Measurements from ENCODE around the gene ZNF12. TPM values are rescaled to one million over a fixed set of nuclear protein-coding genes. Genes with fewer than 3 reads are reported as not detected.

ZNF12 gene
- total and polyA plus RNA-seq, 10 of the 15 experiments (the other 5 are each of a cell fraction or from before 2014, with no cell fraction given) = 6.7 to 38.1 (median 14.4) TPM

GRCh38 chr7:6654113-6654841 is 52.5 kb downstream of the ZNF12 start:
- H3K9me3 ChIP-seq (replicated peaks; ENCODE audit: control insufficient read depth, insufficient read depth, low read length) = peaks cover 13% of the 10 kb centered on the region; the same call in 2 of the 3 replicates
- no peak for ATAC-seq
- H3K4me3 ChIP-seq = no peak overlapping the region
- ChIA-PET POLR2A (no interaction called here), CTCF (no interaction called here), SMC1A (ENCODE audit: uncharacterized antibody, unreplicated experiment) (no interaction called here), RAD21 (ENCODE audit: unreplicated experiment) (no interaction called here)
- FAIRE-seq = no peak
- no peak for DNase-seq (ENCODE audit: low read depth, low spot score)
- in situ Hi-C loops (cut with MboI) (no loop called here), intact Hi-C loops (cut with micrococcal nuclease; ENCODE audit: unreplicated experiment) (no loop called here)
- H3K4me2 ChIP-seq (ENCODE audit: control insufficient read depth, insufficient read depth) = no peak overlapping the region
- no peak overlapping the region for H3K27ac ChIP-seq (ENCODE audit: control insufficient read depth, insufficient read depth)
- BruUV-seq (replicated peaks) = no TSS peak
- H3K36me3 ChIP-seq (ENCODE audit: control insufficient read depth in 2 of 2, insufficient read depth in 2 of 2, low read length in 1 of 2) = peaks cover 13 to 28% of the 10 kb centered on the region in 2 experiments
- no peak overlapping the region for H3K9ac ChIP-seq (ENCODE audit: control insufficient read depth, insufficient read depth, low read length)
- no peak overlapping the region for H2AFZ ChIP-seq (ENCODE audit: control insufficient read depth, low read depth, low read length)
- H3K79me2 ChIP-seq (ENCODE audit: control insufficient read depth, insufficient read depth, low read length) = no peaks in the 10 kb centered on the region
- TF ChIP-seq PAX5 (IDR thresholded peaks at IDR 0.05; ENCODE audit: borderline replicate concordance, low read depth, low read length) (peak; percentile 79; the same call in 1 of the 2 replicates), ZSCAN29 (IDR thresholded peaks at IDR 0.05) (no peak), GATAD2B (conservative IDR thresholded peaks at IDR 0.05; ENCODE audit: low read depth) (0 out of 2 replicates have a peak, but pooled peaks have one; percentile 12), CHD2 (IDR thresholded peaks at IDR 0.05; ENCODE audit: borderline replicate concordance, low read depth, low read length) (no peak), POLR2A (IDR thresholded peaks at IDR 0.05; ENCODE audit: low read depth, low read length) (peak; percentile 21; the same call in 1 of the 2 replicates)
- no peaks in the 10 kb centered on the region for H4K20me1 ChIP-seq (ENCODE audit: control insufficient read depth, insufficient read depth)
- H3K4me1 ChIP-seq (ENCODE audit: control insufficient read depth, insufficient read depth, low read length) = no peaks in the 10 kb centered on the region
- WGBS (ENCODE audit: insufficient coverage, insufficient replicate concordance, low lambda C conversion rate, missing lambda C conversion rate) = 98% methylated on average over 56 of the region's 94 CpGs
- no peaks in the 10 kb centered on the region for H3K27me3 ChIP-seq (replicated peaks in 1 of 2; ENCODE audit: control insufficient read depth in 2 of 2, insufficient read depth in 2 of 2, low read length in 1 of 2)

- POLR2A ChIA-PET = no interaction called here
- RAD21 ChIA-PET (ENCODE audit: unreplicated experiment) = no interaction called here
- H2AFZ ChIP-seq (ENCODE audit: control insufficient read depth, low read depth, low read length) = no peak overlapping the region
- no peaks in the 10 kb centered on the region for H4K20me1 ChIP-seq (ENCODE audit: control insufficient read depth, insufficient read depth)
- no peaks in the 10 kb centered on the region for H3K4me1 ChIP-seq (ENCODE audit: control insufficient read depth, insufficient read depth, low read length)
- peaks cover 13 to 34% of the 10 kb centered on the region in 2 experiments for H3K36me3 ChIP-seq (ENCODE audit: control insufficient read depth in 2 of 2, insufficient read depth in 2 of 2, low read length in 1 of 2)
- BruUV-seq (replicated peaks) = no TSS peak
- FAIRE-seq = no peak
- no peak overlapping the region for H3K9ac ChIP-seq (ENCODE audit: control insufficient read depth, insufficient read depth, low read length)
- H3K79me2 ChIP-seq (ENCODE audit: control insufficient read depth, insufficient read depth, low read length) = no peaks in the 10 kb centered on the region
- over 99% methylated on average over 65 of the region's 146 CpGs for WGBS (ENCODE audit: insufficient coverage, insufficient replicate concordance, low lambda C conversion rate, missing lambda C conversion rate)
- no peak overlapping the region for H3K4me3 ChIP-seq
- SMC1A ChIA-PET (ENCODE audit: uncharacterized antibody, unreplicated experiment) = no interaction called here
- H3K9me3 ChIP-seq (replicated peaks; ENCODE audit: control insufficient read depth, insufficient read depth, low read length) = peaks cover 13% of the 10 kb centered on the region; the same call in 2 of the 3 replicates
- in situ Hi-C loops (cut with MboI) = no loop called here
- ATAC-seq = no peak
- DNase-seq (ENCODE audit: low read depth, low spot score) = no peak
- H3K27ac ChIP-seq (ENCODE audit: control insufficient read depth, insufficient read depth) = no peak overlapping the region
- no peaks in the 10 kb centered on the region for H3K27me3 ChIP-seq (replicated peaks in 1 of 2; ENCODE audit: control insufficient read depth in 2 of 2, insufficient read depth in 2 of 2, low read length in 1 of 2)
- no peak overlapping the region for H3K4me2 ChIP-seq (ENCODE audit: control insufficient read depth, insufficient read depth)
- CTCF ChIA-PET = no interaction called here
- intact Hi-C loops (cut with micrococcal nuclease; ENCODE audit: unreplicated experiment) = no loop called here
- TF ChIP-seq SUPT20H (IDR thresholded peaks at IDR 0.05; ENCODE audit: borderline replicate concordance, control insufficient read depth, low read depth, low read length) (no peak), HCFC1 (IDR thresholded peaks at IDR 0.05; ENCODE audit: low read length) (no peak), STAT3 (IDR thresholded peaks at IDR 0.05; ENCODE audit: low read depth, low read length) (no peak), RELB (IDR thresholded peaks at IDR 0.05; ENCODE audit: low read depth) (no peak), ETV6 (conservative IDR thresholded peaks at IDR 0.05 in 1 of 2, IDR thresholded peaks at IDR 0.05 in 1 of 2; ENCODE audit: borderline replicate concordance in 1 of 2, low read depth in 1 of 2) (no peak), RAD51 (IDR thresholded peaks at IDR 0.05) (no peak), RAD21 (IDR thresholded peaks at IDR 0.05; ENCODE audit: insufficient read depth, low read depth, low read length) (no peak), BRCA1 (IDR thresholded peaks at IDR 0.05; ENCODE audit: low read depth, low read length) (no peak), EGR1 (IDR thresholded peaks at IDR 0.05; ENCODE audit: borderline replicate concordance in 1 of 2, low read depth in 2 of 2, low read length in 2 of 2) (no peak), NFXL1 (IDR thresholded peaks at IDR 0.05; ENCODE audit: borderline replicate concordance) (no peak)
These were observed 53.4 kb downstream of the ZNF12 start for GRCh38 chr7:6653071-6654003.

All from GM12878 (cell line).